GM18858 (cell line): ENCODE measurements around the gene NEB.
"Not testable (repeated sequence)": the region's sequence is repeated elsewhere in the genome, so short reads cannot be mapped to it uniquely, and the experiment has no call there.

Experiments
- ATAC-seq: cut with Tn5 transposase; IDR thresholded peaks from one replicate; pipeline ENCODE4 v1.9.1; 2021; ENCODE audit not compliant: unreplicated experiment

NEB gene

GRCh38 chr2:151655663-151656398 lies 78.4 kb downstream of the NEB start:
- ATAC-seq = no peak

GRCh38 chr2:151654891-151655290 lies 79.4 kb downstream of the NEB start:
- ATAC-seq = no peak

- ATAC-seq = no peak
Measured at GRCh38 chr2:151654085-151654484, 80.2 kb downstream of the NEB start.

- ATAC-seq = no peak
Measured at GRCh38 chr2:151651274-151651673, 83.0 kb downstream of the NEB start.

- no peak for ATAC-seq
Measured at GRCh38 chr2:151650456-151650855, 83.8 kb downstream of the NEB start.

GRCh38 chr2:151649966-151650365 lies 84.3 kb downstream of the NEB start:
- ATAC-seq = no peak

- ATAC-seq = no peak
Measured at GRCh38 chr2:151649400-151649799, 84.9 kb downstream of the NEB start.

- not testable (repeated sequence) for ATAC-seq
Measured at GRCh38 chr2:151646512-151646911, 87.8 kb downstream of the NEB start.

GRCh38 chr2:151644580-151644979 lies 89.7 kb downstream of the NEB start:
- ATAC-seq = no peak

GRCh38 chr2:151641895-151642294 lies 92.4 kb downstream of the NEB start:
- not testable (repeated sequence) for ATAC-seq

GRCh38 chr2:151640087-151640486 lies 94.2 kb downstream of the NEB start:
- ATAC-seq = no peak

GRCh38 chr2:151638990-151639389 lies 95.3 kb downstream of the NEB start:
- ATAC-seq = no peak

GRCh38 chr2:151638191-151638933 lies 95.9 kb downstream of the NEB start:
- peak; percentile 53 for ATAC-seq

- ATAC-seq = peak; percentile 69
Measured at GRCh38 chr2:151637271-151637781, 97.0 kb downstream of the NEB start.

- no peak for ATAC-seq
Measured at GRCh38 chr2:151634736-151635467, 99.4 kb downstream of the NEB start.

- no peak for ATAC-seq
Measured at GRCh38 chr2:151632993-151633565, 101.2 kb downstream of the NEB start.

GRCh38 chr2:151630372-151630771 lies 103.9 kb downstream of the NEB start:
- ATAC-seq = no peak

- ATAC-seq = no peak
Measured at GRCh38 chr2:151627353-151627752, 106.9 kb downstream of the NEB start.

GRCh38 chr2:151624271-151624670 lies 110.0 kb downstream of the NEB start:
- ATAC-seq = no peak

- no peak for ATAC-seq
Measured at GRCh38 chr2:151623631-151624030, 110.6 kb downstream of the NEB start.

- ATAC-seq = no peak
Measured at GRCh38 chr2:151620761-151621160, 113.5 kb downstream of the NEB start.
